Heart right ventricle (tissue), 16 donors: ENCODE measurements around the gene GTPBP4. TPM values are rescaled to one million over a fixed set of nuclear protein-coding genes. Genes with fewer than 3 reads are reported as not detected.

Source experiments
- ATAC-seq, 8 donors: fragments of 200-7000 bp; cut with Tn5 transposase; one replicate each; pipeline ENCODE4 v1.9.1; 2020; ENCODE audit warnings: mild to moderate bottlenecking in 8 of 8, moderate library complexity in 8 of 8, moderate number of reproducible peaks in 1 of 8
- DNase-seq, 2 donors: peaks; one replicate each; pipeline ENCODE4 v3.0.0-alpha.2; 2020
- H3K27ac ChIP-seq, 10 donors: fragments of 200-600 bp; sonication (generic) in 2 of 10; one replicate each; pipeline versions ENCODE4 v1.5.0 to v1.8.0; 2020 to 2022; ENCODE audit warnings: mild to moderate bottlenecking in 3 of 10
- H3K27me3 ChIP-seq, 7 donors: fragments of 200-600 bp; one replicate each; pipeline ENCODE4 v1.8.0; 2021 to 2022; ENCODE audit warnings: mild to moderate bottlenecking in 2 of 7
- H3K36me3 ChIP-seq, 9 donors: fragments of 200-600 bp; sonication (generic) in 1 of 9; one replicate each; pipeline versions ENCODE4 v1.5.0 to v1.8.0; 2020 to 2022; ENCODE audit warnings: mild to moderate bottlenecking in 2 of 9
- H3K4me1 ChIP-seq, 9 donors: fragments of 200-600 bp; sonication (generic) in 1 of 9; one replicate each; pipeline versions ENCODE4 v1.5.0 to v1.8.0; 2020 to 2022; ENCODE audit warnings: mild to moderate bottlenecking in 4 of 9
- H3K4me3 ChIP-seq, 10 donors: fragments of 200-600 bp; sonication (generic) in 2 of 10; one replicate each; pipeline versions ENCODE4 v1.5.0 to v1.8.0; 2020 to 2022; ENCODE audit warnings: mild to moderate bottlenecking in 7 of 10, moderate library complexity in 2 of 10
- H3K9me3 ChIP-seq, 11 donors: fragments of 200-600 bp in 10 of 11; sonication (generic) in 2 of 11; one replicate each; pipeline versions ENCODE4 v1.5.0 to v1.8.0; 2013 to 2022; ENCODE audit warnings: mild to moderate bottlenecking in 2 of 11, control low read depth in 1 of 11, moderate library complexity in 1 of 11
- CTCF ChIP-seq, 9 donors: fragments of 200-600 bp; sonication (generic) in 2 of 9; IDR thresholded peaks; one replicate each; pipeline versions ENCODE4 v1.5.0 to v1.8.0; 2021 to 2022; ENCODE audit warnings: antibody characterized with exemption in 9 of 9, mild to moderate bottlenecking in 5 of 9, moderate library complexity in 1 of 9
- WGBS, 2 donors: extraction: QIAGEN DNeasy Blood & Tissue Kit; methylation state at CpG; one replicate each; pipeline ENCODE4 v1.1.7; 2013; ENCODE audit warnings: inconsistent platforms in 1 of 2; 5-methylcytosine and 5-hydroxymethylcytosine counted together
- intact Hi-C, 10 donors: fragments of 100-400 bp; cut with DNase I; formaldehyde crosslinking; loops; one replicate each; pipeline versions ENCODE4 v1.11.1 to v1.14.2; 2022
- polyA plus RNA-seq, 2 donors: library from polyadenylated mRNA; stranded (reverse); fragments of 200-250 nt; gene quantifications; one replicate each; pipeline ENCODE4 v1.2.3, GENCODE V29; 2013
- total RNA-seq, 10 donors: library from RNA; stranded (reverse); fragmentation: NEBNext Ultra II Directional in 3 of 10; extraction: Animal tissue kit (Norgen Biotek cat#: 25700) in 3 of 10; gene quantifications; one replicate each; pipeline versions ENCODE4 v1.2.1 to v1.2.4, GENCODE V29; 2021 to 2023
- donor health status: Arrhythmogenic right ventricular cardiomyopathy.
- donor health status: ischemic (EF 13 %, LVEDD 7.1; RV severe dilation, severe dysfunction).
- donor health status: healthy with polysubstance abuse.
- donor health status: DM: no; HTN: yes; CAD: no.
- donor health status: DM: no; HTN: no; CAD: no.
- donor health status: ischemic (EF 25% LVEDD 6.9; RV normal size, moderate dysfunction).
- donor health status: ischemic (EF 25% LVEDD 5.7; RV mildly dilated, moderate dysfunction).
- donor health status: healthy.
- donor health status: DM: yes; HTN: yes; CAD: no.
- donor health status: Ischemic cardiomyopathy.
- donor health status: ischemic (EF 35%, LVEDD 5.7; RV mildly dilated, moderate dysfunction).
- donor health status: nonischemic (EF 11% LVEDD 7.7; RV severe dilation, severe dysfunction).
- donor health status: DM: yes; HTN: yes; CAD: no.
- donor health status: PGD.
- donor health status: ischemic (EF 29% LVEDD 5.4; RV normal size, mild dysfunction).
- donor health status: nonischemic (EF 23%, LVEDD 6.1; RV moderate dilation, normal function).

GTPBP4 gene
- total and polyA plus RNA-seq, 12 donors, result 13.0 to 44.9 (median 29.4) TPM

GRCh38 chr10:1047937-1048336 is 59.7 kb downstream of the GTPBP4 start:
- H3K27me3 ChIP-seq, result no peaks in the 10 kb centered on the region
- H3K4me3 ChIP-seq, result peak overlapping the region; percentile 59 to 93 (median 83)
- H3K9me3 ChIP-seq, result no peaks in the 10 kb centered on the region
- no peak for TF ChIP-seq CTCF (IDR thresholded peaks at IDR 0.05)
- H3K27ac ChIP-seq, result peak overlapping the region; percentile 94 to 100 (median 98)
- H3K4me1 ChIP-seq, result peaks cover 0 to 75% (median 56%) of the 10 kb centered on the region in 9 donors
- 7 to 10% methylated on average over 15 of the region's 15 CpGs for WGBS, 2 donors
- H3K36me3 ChIP-seq, result peaks cover 0 to 36% (median 9%) of the 10 kb centered on the region in 9 donors
- DNase-seq (no peak), ATAC-seq (no peak)
- intact Hi-C loops, result loop anchor here in 2 of 10 donors (2.0 to 10.0 kb wide), 2 partner anchors 59 to 113 kb away; partner anchors contain the start of genes GTPBP4 (in 1 of the 2) and LARP4B (in 1 of the 2)

GRCh38 chr10:1048349-1048731 is 60.1 kb downstream of the GTPBP4 start:
- DNase-seq (peak; percentile 29 to 35), ATAC-seq (peak in 7 of 8 donors; percentile 1 to 25 (median 13))
- WGBS, 2 donors, result 0 to 1% methylated on average over 37 of the region's 37 CpGs
- Histone ChIP-seq H3K4me3 (peak overlapping the region; percentile 59 to 93 (median 83)), H3K27me3 (no peaks in the 10 kb centered on the region), H3K4me1 (peaks cover 0 to 73% (median 53%) of the 10 kb centered on the region in 9 donors), H3K36me3 (peaks cover 0 to 36% (median 5%) of the 10 kb centered on the region in 9 donors), H3K27ac (peak overlapping the region; percentile 94 to 100 (median 98)), H3K9me3 (no peaks in the 10 kb centered on the region)
- TF ChIP-seq CTCF (IDR thresholded peaks at IDR 0.05), result no peak
- intact Hi-C loops, result loop anchor here in 2 of 10 donors (2.0 to 10.0 kb wide), 2 partner anchors 60 to 114 kb away; partner anchors contain the start of genes GTPBP4 (in 1 of the 2) and LARP4B (in 1 of the 2)

GRCh38 chr10:1048732-1049424 is 60.6 kb downstream of the GTPBP4 start, which contains the start of gene IDI1:
IDI1 (minus strand) TSS chr10:1049119; CDS start chr10:1049003, 116 bp downstream.
- Histone ChIP-seq H3K9me3 (no peaks in the 10 kb centered on the region), H3K27me3 (no peaks in the 10 kb centered on the region), H3K4me1 (peaks cover 0 to 72% (median 52%) of the 10 kb centered on the region in 9 donors), H3K27ac (peak within 1 kb of the TSS; percentile 94 to 100 (median 98)), H3K36me3 (peaks cover 0 to 36% (median 5%) of the 10 kb centered on the region in 9 donors), H3K4me3 (peak within 1 kb of the TSS; percentile 59 to 93 (median 83))
- ATAC-seq (peak; percentile 94 to 97 (median 96)), DNase-seq (peak; percentile 97 to 98)
- 0% methylated on average over 80 to 83 of the region's 83 CpGs for WGBS, 2 donors
- peak in 1 of 9 donors; percentile 11 for TF ChIP-seq CTCF (IDR thresholded peaks at IDR 0.05)
- intact Hi-C loops, result loop anchor here in 2 of 10 donors (2.0 to 10.0 kb wide), 2 partner anchors 60 to 114 kb away; partner anchors contain the start of genes GTPBP4 (in 1 of the 2) and LARP4B (in 1 of the 2)

GRCh38 chr10:1049425-1049958 is 61.3 kb downstream of the GTPBP4 start:
- intact Hi-C loops, result loop anchor here in 2 of 10 donors (2.0 to 10.0 kb wide), 2 partner anchors 61 to 115 kb away; partner anchors contain the start of genes GTPBP4 (in 1 of the 2) and LARP4B (in 1 of the 2)

More at GRCh38 chr10:1049425-1049958, 61.3 kb downstream of the GTPBP4 start:
- H3K36me3 ChIP-seq, result peaks cover 0 to 41% (median 5%) of the 10 kb centered on the region in 9 donors
- WGBS, 2 donors, result 0 to 1% methylated on average over 34 of the region's 34 CpGs
- TF ChIP-seq CTCF (IDR thresholded peaks at IDR 0.05), result no peak
- H3K4me3 ChIP-seq, result peak overlapping the region; percentile 59 to 93 (median 83)
- peak overlapping the region; percentile 94 to 100 (median 98) for H3K27ac ChIP-seq
- no peaks in the 10 kb centered on the region for H3K9me3 ChIP-seq
- H3K27me3 ChIP-seq, result no peaks in the 10 kb centered on the region
- DNase-seq (no peak), ATAC-seq (peak in 2 of 8 donors; percentile 0 to 2)
- peaks cover 0 to 72% (median 52%) of the 10 kb centered on the region in 9 donors for H3K4me1 ChIP-seq
